Mesothelial cell of epicardium (in vitro differentiated cells): Measurements from ENCODE around the gene KLF11. TPM values are rescaled to one million over a fixed set of nuclear protein-coding genes. Genes with fewer than 3 reads are reported as not detected.
"Not testable (repeated sequence)": the region's sequence is repeated elsewhere in the genome, so short reads cannot be mapped to it uniquely, and the experiment has no call there.

Source experiments
- DNase-seq, 2 experiments: peaks; one replicate each; pipeline ENCODE4 v3.0.0; 2021; ENCODE audit warnings: low spot score in 2 of 2; ENCODE audit not compliant: unreplicated experiment in 2 of 2
- H3K27ac Mint-ChIP-seq: 2 replicates; pipeline ENCODE4 v1.8.0; 2021; ENCODE audit warnings: mixed read lengths
- H3K27me3 Mint-ChIP-seq: 2 replicates; pipeline ENCODE4 v1.8.0; 2021; ENCODE audit warnings: low read depth, mixed read lengths
- H3K36me3 Mint-ChIP-seq: 2 replicates; pipeline ENCODE4 v1.8.0; 2021; ENCODE audit warnings: mixed read lengths
- H3K4me1 Mint-ChIP-seq: 2 replicates; pipeline ENCODE4 v1.8.0; 2021; ENCODE audit warnings: mixed read lengths
- H3K4me3 Mint-ChIP-seq: 2 replicates; pipeline ENCODE4 v1.8.0; 2021; ENCODE audit warnings: mild to moderate bottlenecking, moderate library complexity, mixed read lengths
- H3K9me3 Mint-ChIP-seq: 2 replicates; pipeline ENCODE4 v1.8.0; 2021; ENCODE audit warnings: mixed read lengths
- total RNA-seq: library from RNA; stranded (reverse); gene quantifications from 3 replicates; pipeline ENCODE4 v1.2.1, GENCODE V29; 2021
- TF ChIP-seq, protein P1 (sequence below): fragments of 200-600 bp; sonication (generic); IDR thresholded peaks from one replicate; pipeline ENCODE4 v1.5.0; 2021; ENCODE audit warnings: antibody characterized with exemption; ENCODE audit not compliant: unreplicated experiment

The KLF11 gene
- total RNA-seq, 1 donor from 2014 or later = 15.8 TPM

DNA sequence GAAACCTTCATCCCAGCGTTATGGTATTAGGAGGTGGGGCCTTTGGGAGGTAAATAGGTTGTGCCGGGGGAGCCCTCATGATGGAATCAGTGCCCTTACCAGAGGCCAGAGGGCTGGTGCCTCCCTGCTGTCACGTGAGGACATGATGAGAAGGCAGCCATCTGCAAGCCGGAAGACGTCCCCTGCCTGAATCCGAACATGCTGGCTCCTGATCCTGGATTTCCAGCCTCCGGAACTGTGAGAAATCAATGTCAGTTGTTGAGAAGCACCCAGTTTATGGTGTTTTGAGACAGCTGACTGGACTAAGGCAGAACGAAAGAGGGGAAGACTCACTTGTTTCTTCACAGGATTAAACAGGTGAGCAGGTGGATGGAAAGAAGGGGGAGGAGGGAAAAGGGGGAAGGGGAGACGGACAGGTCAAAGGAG, 13.0 kb upstream of the KLF11 start:
- no peaks in the 10 kb centered on the region for H3K27me3 Mint-ChIP-seq
- no peaks in the 10 kb centered on the region for H3K36me3 Mint-ChIP-seq
- H3K4me1 Mint-ChIP-seq = peaks cover 11% of the 10 kb centered on the region
- no peak for DNase-seq
- H3K27ac Mint-ChIP-seq = no peak overlapping the region
- no peaks in the 10 kb centered on the region for H3K9me3 Mint-ChIP-seq
- TF ChIP-seq, protein P1, sequence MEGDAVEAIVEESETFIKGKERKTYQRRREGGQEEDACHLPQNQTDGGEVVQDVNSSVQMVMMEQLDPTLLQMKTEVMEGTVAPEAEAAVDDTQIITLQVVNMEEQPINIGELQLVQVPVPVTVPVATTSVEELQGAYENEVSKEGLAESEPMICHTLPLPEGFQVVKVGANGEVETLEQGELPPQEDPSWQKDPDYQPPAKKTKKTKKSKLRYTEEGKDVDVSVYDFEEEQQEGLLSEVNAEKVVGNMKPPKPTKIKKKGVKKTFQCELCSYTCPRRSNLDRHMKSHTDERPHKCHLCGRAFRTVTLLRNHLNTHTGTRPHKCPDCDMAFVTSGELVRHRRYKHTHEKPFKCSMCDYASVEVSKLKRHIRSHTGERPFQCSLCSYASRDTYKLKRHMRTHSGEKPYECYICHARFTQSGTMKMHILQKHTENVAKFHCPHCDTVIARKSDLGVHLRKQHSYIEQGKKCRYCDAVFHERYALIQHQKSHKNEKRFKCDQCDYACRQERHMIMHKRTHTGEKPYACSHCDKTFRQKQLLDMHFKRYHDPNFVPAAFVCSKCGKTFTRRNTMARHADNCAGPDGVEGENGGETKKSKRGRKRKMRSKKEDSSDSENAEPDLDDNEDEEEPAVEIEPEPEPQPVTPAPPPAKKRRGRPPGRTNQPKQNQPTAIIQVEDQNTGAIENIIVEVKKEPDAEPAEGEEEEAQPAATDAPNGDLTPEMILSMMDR = no peak
- no peak overlapping the region for H3K4me3 Mint-ChIP-seq

DNA sequence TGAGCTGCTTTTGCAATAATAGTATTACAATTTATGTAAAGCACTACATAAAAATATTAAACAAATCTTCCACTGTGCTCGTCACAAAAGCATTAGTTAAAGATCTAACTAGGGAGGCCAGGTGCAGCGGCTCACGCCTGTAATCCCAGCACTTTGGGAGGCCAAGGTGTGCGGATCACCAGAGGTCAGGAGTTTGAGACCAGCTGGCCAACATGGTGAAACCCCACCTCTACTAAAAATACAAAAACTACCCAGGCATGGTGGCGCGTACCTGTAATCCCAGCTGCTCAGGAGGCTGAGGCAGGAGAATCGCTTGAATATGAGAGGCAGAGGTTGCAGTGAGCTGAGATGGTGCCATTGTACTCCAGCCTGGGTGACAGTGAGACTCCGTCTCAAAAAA, 12.6 kb upstream of the KLF11 start:
- not testable (repeated sequence) for H3K4me3 Mint-ChIP-seq, H3K9me3 Mint-ChIP-seq, H3K27ac Mint-ChIP-seq, H3K27me3 Mint-ChIP-seq, H3K36me3 Mint-ChIP-seq, DNase-seq
- H3K4me1 Mint-ChIP-seq = peaks cover 11% of the 10 kb centered on the region

DNA sequence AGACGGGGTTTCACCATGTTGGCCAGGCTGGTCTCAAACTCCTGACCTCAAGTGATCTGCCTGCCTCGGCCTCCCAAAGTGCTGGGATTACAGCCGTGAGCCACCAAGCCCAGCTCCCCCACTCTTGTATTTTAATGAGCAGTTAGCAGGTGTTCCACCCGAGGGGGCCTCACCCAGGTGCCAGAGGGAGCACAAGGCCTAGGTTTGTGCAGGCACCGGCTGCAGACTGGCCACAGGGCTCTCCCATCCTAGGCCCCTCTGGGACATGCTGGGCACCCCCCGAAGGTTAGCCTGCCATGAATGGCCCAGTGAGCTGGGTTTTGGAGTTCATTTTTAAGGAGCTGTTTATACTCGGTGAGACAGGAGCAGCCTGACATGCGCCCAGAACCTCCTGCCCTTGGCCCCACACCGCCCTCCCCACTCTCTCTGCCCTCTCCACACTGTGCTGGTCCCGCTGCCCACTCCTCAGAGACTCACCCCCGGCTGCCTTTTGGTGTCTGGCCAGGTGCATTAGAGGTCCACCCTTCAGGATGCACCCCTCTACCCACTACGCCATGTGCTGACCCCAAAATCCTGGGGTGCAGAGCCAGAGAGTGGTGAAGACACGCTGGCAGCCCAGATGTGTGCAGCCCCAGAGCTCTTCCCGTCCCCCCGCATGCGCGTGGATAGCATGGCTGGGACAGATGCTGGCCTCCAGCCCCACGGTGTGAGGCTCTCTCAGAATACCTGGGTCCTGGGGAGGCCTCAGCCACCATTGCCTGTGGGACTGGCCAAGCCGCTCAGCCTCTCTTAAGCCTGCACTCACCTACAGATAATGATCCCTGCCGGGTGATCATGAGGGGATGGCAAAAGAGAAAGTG, 11.2 kb upstream of the KLF11 start:
- Mint-ChIP-seq H3K27ac (no peak overlapping the region), H3K27me3 (no peaks in the 10 kb centered on the region), H3K36me3 (no peaks in the 10 kb centered on the region), H3K4me1 (peaks cover 11% of the 10 kb centered on the region), H3K4me3 (no peak overlapping the region), H3K9me3 (no peaks in the 10 kb centered on the region)
- DNase-seq = no peak
- TF ChIP-seq, protein P1 = no peak

DNA sequence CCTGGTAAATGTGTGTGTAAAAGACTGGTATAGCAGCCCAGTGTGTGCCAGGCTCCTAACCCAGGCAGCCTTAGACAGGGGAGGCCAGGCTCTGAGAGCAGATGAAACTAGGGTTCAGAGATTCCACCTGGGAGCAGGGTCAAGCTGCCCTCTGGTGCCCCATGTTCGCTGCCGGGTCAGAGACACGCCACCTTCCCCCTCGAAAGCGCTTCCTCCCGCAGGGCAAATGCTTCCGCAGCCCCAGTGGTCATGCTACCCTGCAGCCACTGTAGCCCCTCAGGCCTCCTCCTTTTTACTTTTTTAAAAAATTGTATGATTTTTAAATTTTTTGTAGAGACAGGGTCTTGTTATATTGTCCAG, 10.6 kb upstream of the KLF11 start:
- TF ChIP-seq, protein P1 = no peak
- Mint-ChIP-seq H3K4me3 (no peak overlapping the region), H3K36me3 (no peaks in the 10 kb centered on the region), H3K27me3 (no peaks in the 10 kb centered on the region), H3K4me1 (peaks cover 11% of the 10 kb centered on the region), H3K27ac (no peak overlapping the region), H3K9me3 (no peaks in the 10 kb centered on the region)
- DNase-seq = no peak

DNA sequence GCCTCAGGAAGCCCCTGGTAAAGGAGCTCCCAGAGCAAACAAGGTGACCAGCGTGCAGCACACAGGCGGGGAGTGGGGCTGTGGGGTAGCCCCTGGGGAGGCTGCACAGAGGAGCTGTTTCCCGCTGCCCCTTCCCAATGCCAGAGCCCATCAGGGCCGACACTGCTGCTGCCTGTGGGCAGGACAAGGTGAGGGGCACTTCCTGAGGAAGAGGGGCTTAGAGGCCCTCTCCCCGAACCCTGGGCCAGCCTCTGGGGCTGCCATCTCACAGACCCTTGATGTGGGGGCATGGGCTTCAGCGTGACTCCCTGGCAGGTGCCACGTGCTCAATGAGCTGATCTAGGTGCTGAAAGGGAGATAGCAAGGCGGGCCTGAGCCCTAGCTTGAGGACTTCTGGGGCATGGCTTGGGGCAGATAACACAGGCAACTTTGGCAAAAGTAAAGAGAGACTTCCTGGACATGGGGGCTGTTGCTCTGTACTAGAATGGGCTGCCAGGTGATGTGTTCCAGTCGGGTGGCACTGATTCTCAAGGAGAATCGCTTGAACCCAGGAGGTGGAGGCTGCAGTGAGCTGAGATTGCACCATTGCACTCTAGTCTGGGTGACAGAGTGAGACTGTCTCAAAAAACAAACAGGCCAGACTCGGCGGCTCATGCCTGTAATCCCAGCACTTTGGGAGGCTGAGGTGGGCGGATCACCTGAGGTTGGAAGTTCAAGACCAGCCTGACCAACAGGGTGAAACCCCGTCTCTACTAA, 9.9 kb upstream of the KLF11 start:
- no peak overlapping the region for H3K4me3 Mint-ChIP-seq
- no peaks in the 10 kb centered on the region for H3K36me3 Mint-ChIP-seq
- TF ChIP-seq, protein P1 = no peak
- DNase-seq = no peak
- H3K9me3 Mint-ChIP-seq = no peaks in the 10 kb centered on the region
- no peak overlapping the region for H3K27ac Mint-ChIP-seq
- H3K27me3 Mint-ChIP-seq = no peaks in the 10 kb centered on the region
- peaks cover 11% of the 10 kb centered on the region for H3K4me1 Mint-ChIP-seq
